Duodenal mucosa (tissue), 2 donors: ENCODE data around the gene FRS3.

Experiments used
- H3K27ac ChIP-seq: one replicate; pipeline ENCODE4 v1.7.0; 2013; ENCODE audit warnings: low read depth, low read length
- H3K27me3 ChIP-seq, 2 donors: one replicate each; pipeline ENCODE4 v1.7.0; 2013; ENCODE audit warnings: low read length in 2 of 2, control low read depth in 1 of 2; ENCODE audit not compliant: insufficient read depth in 2 of 2, control insufficient read depth in 1 of 2
- H3K36me3 ChIP-seq, 2 donors: one replicate each; pipeline ENCODE4 v1.7.0; 2013; ENCODE audit warnings: low read length in 2 of 2, control low read depth in 1 of 2; ENCODE audit not compliant: insufficient read depth in 2 of 2, control insufficient read depth in 1 of 2
- H3K4me1 ChIP-seq, 2 donors: one replicate each; pipeline ENCODE4 v1.7.0; 2013; ENCODE audit warnings: low read length in 2 of 2, control low read depth in 1 of 2; ENCODE audit not compliant: insufficient read depth in 2 of 2, control insufficient read depth in 1 of 2
- H3K4me3 ChIP-seq, 2 donors: one replicate each; pipeline ENCODE4 v1.7.0; 2013; ENCODE audit warnings: low read length in 2 of 2, low read depth in 1 of 2
- H3K9ac ChIP-seq, 2 donors: one replicate each; pipeline ENCODE4 v1.7.0; 2013; ENCODE audit warnings: low read length in 2 of 2, low read depth in 1 of 2
- H3K9me3 ChIP-seq, 2 donors: one replicate each; pipeline ENCODE4 v1.7.0; 2013; ENCODE audit warnings: low read length in 2 of 2, control low read depth in 1 of 2; ENCODE audit not compliant: control insufficient read depth in 1 of 2

Gene FRS3

GRCh38 chr6:41757271-41757670 is 22.4 kb downstream of the FRS3 start:
- no peak overlapping the region for H3K9ac ChIP-seq
- H3K9me3 ChIP-seq, result no peaks in the 10 kb centered on the region
- H3K4me1 ChIP-seq, result no peaks in the 10 kb centered on the region
- no peak overlapping the region for H3K27ac ChIP-seq
- H3K4me3 ChIP-seq, result no peak overlapping the region
- no peaks in the 10 kb centered on the region for H3K27me3 ChIP-seq
- H3K36me3 ChIP-seq, result no peaks in the 10 kb centered on the region

- Histone ChIP-seq H3K4me1 (no peaks in the 10 kb centered on the region), H3K9ac (no peak overlapping the region), H3K9me3 (no peaks in the 10 kb centered on the region), H3K36me3 (no peaks in the 10 kb centered on the region), H3K27ac (no peak overlapping the region), H3K27me3 (no peaks in the 10 kb centered on the region), H3K4me3 (no peak overlapping the region)
Measured at GRCh38 chr6:41756354-41756753, 23.3 kb downstream of the FRS3 start.

- H3K9me3 ChIP-seq, result no peaks in the 10 kb centered on the region
- no peaks in the 10 kb centered on the region for H3K27me3 ChIP-seq
Measured at GRCh38 chr6:41755895-41756294, 23.8 kb downstream of the FRS3 start.

GRCh38 chr6:41750374-41750773 is 29.3 kb downstream of the FRS3 start:
- H3K36me3 ChIP-seq, result no peaks in the 10 kb centered on the region
- H3K9me3 ChIP-seq, result no peaks in the 10 kb centered on the region
- H3K27ac ChIP-seq, result no peak overlapping the region
- no peak overlapping the region for H3K9ac ChIP-seq
- H3K4me3 ChIP-seq, result no peak overlapping the region
- no peaks in the 10 kb centered on the region for H3K27me3 ChIP-seq
- H3K4me1 ChIP-seq, result no peaks in the 10 kb centered on the region

More at GRCh38 chr6:41755895-41756294, 23.8 kb downstream of the FRS3 start:
- no peaks in the 10 kb centered on the region for H3K36me3 ChIP-seq
- no peak overlapping the region for H3K4me3 ChIP-seq
- H3K4me1 ChIP-seq, result no peaks in the 10 kb centered on the region
- no peak overlapping the region for H3K9ac ChIP-seq
- no peak overlapping the region for H3K27ac ChIP-seq

- Histone ChIP-seq H3K27ac (no peak overlapping the region), H3K36me3 (no peaks in the 10 kb centered on the region), H3K27me3 (no peaks in the 10 kb centered on the region)
Measured at GRCh38 chr6:41748542-41748941, 31.2 kb downstream of the FRS3 start.

GRCh38 chr6:41748102-41748477 is 31.6 kb downstream of the FRS3 start:
- no peaks in the 10 kb centered on the region for H3K9me3 ChIP-seq
- H3K9ac ChIP-seq, result no peak overlapping the region
- H3K36me3 ChIP-seq, result no peaks in the 10 kb centered on the region
- no peak overlapping the region for H3K27ac ChIP-seq
- H3K4me3 ChIP-seq, result no peak overlapping the region
- no peaks in the 10 kb centered on the region for H3K27me3 ChIP-seq
- no peaks in the 10 kb centered on the region for H3K4me1 ChIP-seq

More at GRCh38 chr6:41748542-41748941, 31.2 kb downstream of the FRS3 start:
- Histone ChIP-seq H3K4me1 (no peaks in the 10 kb centered on the region), H3K4me3 (no peak overlapping the region), H3K9ac (no peak overlapping the region), H3K9me3 (no peaks in the 10 kb centered on the region)

- H3K4me1 ChIP-seq, result no peaks in the 10 kb centered on the region
- no peak within 1 kb of the TSS for H3K27ac ChIP-seq
- H3K9ac ChIP-seq, result no peak within 1 kb of the TSS
- H3K27me3 ChIP-seq, result no peaks in the 10 kb centered on the region
- H3K9me3 ChIP-seq, result no peaks in the 10 kb centered on the region
- no peak within 1 kb of the TSS for H3K4me3 ChIP-seq
- H3K36me3 ChIP-seq, result no peaks in the 10 kb centered on the region
Measured at GRCh38 chr6:41747256-41748101, 32.2 kb downstream of the FRS3 start, which contains the start of gene PGC. Gene PGC, minus strand, starts transcription at chr6:41747397. Its CDS starts 63 bp downstream, at chr6:41747334.

GRCh38 chr6:41746107-41746506 is 33.6 kb downstream of the FRS3 start:
- Histone ChIP-seq H3K4me3 (no peak overlapping the region), H3K36me3 (no peaks in the 10 kb centered on the region), H3K27ac (no peak overlapping the region), H3K4me1 (peaks cover 11 to 13% of the 10 kb centered on the region in 2 donors), H3K9ac (no peak overlapping the region), H3K9me3 (no peaks in the 10 kb centered on the region), H3K27me3 (no peaks in the 10 kb centered on the region)

GRCh38 chr6:41744236-41744787 is 35.4 kb downstream of the FRS3 start:
- Histone ChIP-seq H3K27ac (no peak overlapping the region), H3K4me1 (peaks cover 16 to 20% of the 10 kb centered on the region in 2 donors)

GRCh38 chr6:41743406-41744235 is 36.1 kb downstream of the FRS3 start:
- no peaks in the 10 kb centered on the region for H3K27me3 ChIP-seq
- no peak overlapping the region for H3K9ac ChIP-seq
- no peaks in the 10 kb centered on the region for H3K9me3 ChIP-seq
- H3K4me3 ChIP-seq, result no peak overlapping the region
- H3K27ac ChIP-seq, result no peak overlapping the region
- no peaks in the 10 kb centered on the region for H3K36me3 ChIP-seq
- H3K4me1 ChIP-seq, result peaks cover 16 to 20% of the 10 kb centered on the region in 2 donors

More at GRCh38 chr6:41744236-41744787, 35.4 kb downstream of the FRS3 start:
- Histone ChIP-seq H3K36me3 (no peaks in the 10 kb centered on the region), H3K9me3 (no peaks in the 10 kb centered on the region), H3K9ac (no peak overlapping the region), H3K27me3 (no peaks in the 10 kb centered on the region), H3K4me3 (no peak overlapping the region)
